Measurements from ENCODE around the gene SLC25A26. TPM values are rescaled to one million over a fixed set of nuclear protein-coding genes. Genes with fewer than 3 reads are reported as not detected.

SLC25A26 gene
- total RNA-seq, 1 donor from 2014 or later, result 18.0 TPM

DNA sequence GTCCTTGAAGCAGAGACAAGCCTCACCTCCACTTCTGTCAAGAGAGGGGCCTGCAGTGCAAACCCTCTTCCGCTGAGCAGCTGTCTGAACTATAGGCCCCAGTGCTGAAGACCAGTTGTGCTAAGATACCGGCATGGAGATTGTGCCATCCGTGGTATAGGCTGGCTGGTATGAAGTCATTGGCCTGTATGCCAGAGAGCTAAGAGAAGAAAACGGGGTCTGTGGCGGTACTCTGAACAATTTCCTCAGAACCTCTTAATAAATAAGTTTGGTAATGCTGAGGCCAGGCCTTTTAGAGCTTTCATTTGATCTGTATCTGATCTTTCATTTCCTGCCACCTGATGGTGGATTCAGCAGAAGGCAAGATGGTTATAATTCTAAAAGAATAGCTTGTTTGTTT lies 157.0 kb downstream of the SLC25A26 start:
- no peaks in the 10 kb centered on the region for H3K4me1 ChIP-seq
- no peaks in the 10 kb centered on the region for H3K27me3 ChIP-seq
- no peak for TF ChIP-seq CTCF (IDR thresholded peaks at IDR 0.05)
- intact Hi-C loops (cut with DNase I), result no loop called here
- H3K9me3 ChIP-seq, result no peaks in the 10 kb centered on the region
- no peak for ATAC-seq
- peaks cover 84% of the 10 kb centered on the region for H3K36me3 ChIP-seq
- DNase-seq, result no peak
- no peak overlapping the region for H3K4me3 ChIP-seq
- no peak overlapping the region for H3K27ac ChIP-seq

- no peak for ATAC-seq
- H3K27me3 ChIP-seq, result no peaks in the 10 kb centered on the region
- intact Hi-C loops (cut with DNase I), result no loop called here
- peaks cover 89% of the 10 kb centered on the region for H3K36me3 ChIP-seq
- no peak overlapping the region for H3K4me3 ChIP-seq
- no peak for DNase-seq
- peak; percentile 40 for TF ChIP-seq CTCF (IDR thresholded peaks at IDR 0.05)
- H3K27ac ChIP-seq, result no peak overlapping the region
- no peaks in the 10 kb centered on the region for H3K9me3 ChIP-seq
- no peaks in the 10 kb centered on the region for H3K4me1 ChIP-seq
Measured at GRCh38 chr3:66378256-66378655, 157.5 kb downstream of the SLC25A26 start.

DNA sequence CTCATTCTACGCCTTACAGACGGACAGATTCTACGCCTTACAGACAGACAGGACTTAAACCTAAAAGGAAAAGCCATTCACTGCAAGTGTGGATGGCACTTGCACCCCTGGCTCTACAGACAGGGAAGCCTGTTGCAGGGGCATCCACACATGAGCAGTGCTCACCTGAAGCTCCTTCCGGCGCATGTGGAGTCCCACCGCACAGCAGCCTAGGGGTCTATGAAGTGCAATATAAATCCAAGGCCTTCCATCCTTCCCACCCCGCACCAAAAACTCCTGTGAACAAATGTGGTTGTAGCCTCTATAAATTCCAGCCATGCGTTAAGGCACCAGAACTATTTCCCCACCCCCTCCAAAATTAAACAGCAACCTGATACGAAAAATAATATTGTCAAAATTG lies 158.8 kb downstream of the SLC25A26 start:
- no peak for TF ChIP-seq CTCF (IDR thresholded peaks at IDR 0.05)
- H3K36me3 ChIP-seq, result peaks cover 95% of the 10 kb centered on the region

GRCh38 chr3:66380200-66380932 lies 159.6 kb downstream of the SLC25A26 start:
- peaks cover 96% of the 10 kb centered on the region for H3K36me3 ChIP-seq

More for the DNA sequence above, 158.8 kb downstream of the SLC25A26 start:
- no peaks in the 10 kb centered on the region for H3K9me3 ChIP-seq
- intact Hi-C loops (cut with DNase I), result no loop called here
- no peak overlapping the region for H3K4me3 ChIP-seq
- H3K4me1 ChIP-seq, result no peaks in the 10 kb centered on the region
- H3K27me3 ChIP-seq, result no peaks in the 10 kb centered on the region
- DNase-seq (no peak), ATAC-seq (no peak)
- no peak overlapping the region for H3K27ac ChIP-seq

DNA sequence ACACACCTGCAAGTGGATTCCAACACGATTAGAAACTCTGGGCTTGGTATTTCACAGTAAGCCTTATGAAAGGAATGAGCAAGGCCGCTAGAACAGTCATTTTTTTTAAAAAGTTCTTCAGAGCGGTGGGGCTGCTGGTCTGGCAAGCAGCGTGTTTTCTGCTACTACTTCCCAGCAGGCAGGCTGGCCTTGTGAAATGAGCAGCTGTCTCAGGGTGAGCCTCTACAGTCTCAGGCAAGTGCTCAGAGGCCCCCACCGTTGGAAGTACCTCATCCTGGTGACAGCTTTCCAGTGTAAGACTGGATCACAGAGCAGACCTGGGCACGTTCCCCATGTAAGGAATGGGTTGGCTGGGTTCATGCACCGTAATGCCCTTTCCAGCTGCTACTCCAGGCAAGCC lies 160.8 kb downstream of the SLC25A26 start:
- Histone ChIP-seq H3K9me3 (no peaks in the 10 kb centered on the region), H3K4me3 (no peak overlapping the region), H3K4me1 (no peaks in the 10 kb centered on the region), H3K36me3 (peaks cover 97% of the 10 kb centered on the region), H3K27ac (no peak overlapping the region), H3K27me3 (no peaks in the 10 kb centered on the region)
- TF ChIP-seq CTCF (IDR thresholded peaks at IDR 0.05), result no peak
- DNase-seq (no peak), ATAC-seq (no peak)
- intact Hi-C loops (cut with DNase I), result no loop called here

More at GRCh38 chr3:66380200-66380932, 159.6 kb downstream of the SLC25A26 start:
- DNase-seq (no peak), ATAC-seq (no peak)
- intact Hi-C loops (cut with DNase I), result no loop called here
- H3K27ac ChIP-seq, result no peak overlapping the region
- H3K9me3 ChIP-seq, result no peaks in the 10 kb centered on the region
- no peak overlapping the region for H3K4me3 ChIP-seq
- no peaks in the 10 kb centered on the region for H3K27me3 ChIP-seq
- H3K4me1 ChIP-seq, result no peaks in the 10 kb centered on the region
- no peak for TF ChIP-seq CTCF (IDR thresholded peaks at IDR 0.05)
